Esophagus squamous epithelium (tissue), 5 donors: ENCODE measurements around the gene TNFSF8. TPM values are rescaled to one million over a fixed set of nuclear protein-coding genes. Genes with fewer than 3 reads are reported as not detected.

ENCODE experiments used
- DNase-seq: peaks from one replicate; lab custom pipeline; 2025; lab: John Stamatoyannopoulos, UW
- H3K27ac ChIP-seq, 4 donors: fragments of 200-600 bp; sonication (generic); one replicate each; pipeline ENCODE4 v1.5.1; 2016 to 2019; ENCODE audit warnings: mild to moderate bottlenecking in 1 of 4
- H3K27me3 ChIP-seq, 4 donors: fragments of 200-600 bp; sonication (generic); 1 replicate in 3 of 4; 2 replicates in 1 of 4; pipeline versions ENCODE4 v1.5.1 to v1.6.0; 2017 to 2021; ENCODE audit warnings: antibody characterized with exemption in 1 of 4
- H3K36me3 ChIP-seq, 3 donors: fragments of 200-600 bp; sonication (generic); one replicate each; pipeline ENCODE4 v1.5.1; 2016 to 2019
- H3K4me1 ChIP-seq, 3 donors: fragments of 200-600 bp; sonication (generic); one replicate each; pipeline ENCODE4 v1.5.1; 2017 to 2019
- H3K4me3 ChIP-seq, 4 donors: fragments of 200-600 bp; sonication (generic); 1 replicate in 3 of 4; 2 replicates in 1 of 4; pipeline ENCODE4 v1.5.1; 2016 to 2019; ENCODE audit warnings: mild to moderate bottlenecking in 2 of 4, moderate library complexity in 1 of 4
- H3K9me3 ChIP-seq, 3 donors: fragments of 200-600 bp; sonication (generic); one replicate each; pipeline ENCODE4 v1.5.1; 2016 to 2019
- POLR2A ChIP-seq, 4 donors: fragments of 450-650 bp; IDR thresholded peaks; one replicate each; pipeline ENCODE4 v1.6.1; 2017; ENCODE audit warnings: antibody characterized with exemption in 4 of 4, mild to moderate bottlenecking in 4 of 4, moderate library complexity in 3 of 4
- WGBS, 2 donors: methylation state at CpG; one replicate each; pipeline ENCODE4 v1.1.5; 2018; 5-methylcytosine and 5-hydroxymethylcytosine counted together
- intact Hi-C: fragments of 100-400 bp; cut with DNase I; formaldehyde crosslinking; loops from one replicate; pipeline ENCODE4 v1.15.0; 2022
- total RNA-seq, 4 donors: library from RNA; depleted of rRNA; stranded (reverse); fragments of >200 nt; gene quantifications; one replicate each; pipeline ENCODE4 v1.1.0, GENCODE V29; 2016
- TF ChIP-seq, protein P1 (sequence below), 6 experiments: fragments of 450-650 bp in 4 of 6; fragments of 200-600 bp in 2 of 6; sonication (generic) in 2 of 6; IDR thresholded peaks; one replicate each; pipeline ENCODE4 v1.5.1; 2016 to 2019; ENCODE audit warnings: antibody characterized with exemption in 6 of 6, mild to moderate bottlenecking in 4 of 6, moderate library complexity in 4 of 6
- donor health status: DM: yes; HTN: yes; CAD: no.

Gene TNFSF8
- total RNA-seq, 4 donors from 2014 or later: 0.21 to 6.5 (median 0.41) TPM

DNA sequence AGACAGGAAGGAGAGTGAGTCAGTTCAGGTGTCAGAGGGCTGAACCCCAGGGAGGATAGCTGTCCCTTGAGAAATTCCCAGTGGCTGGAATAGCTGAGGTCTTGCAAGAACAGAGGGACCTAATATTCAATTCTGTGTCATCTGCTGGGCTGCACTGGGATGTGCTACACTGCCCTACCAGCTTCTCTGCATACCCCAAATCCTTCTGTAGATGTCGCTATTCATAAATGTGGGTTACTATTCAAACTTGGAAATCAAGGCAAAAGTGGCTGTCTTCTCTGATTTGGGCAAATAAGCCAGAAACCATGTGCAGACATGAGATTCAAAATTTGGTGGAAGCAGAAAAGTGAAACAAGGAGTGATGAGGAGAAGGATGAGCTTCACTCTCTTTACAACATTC is 16.3 kb downstream of the TNFSF8 start:
- intact Hi-C loops: loop anchor here (10.0 kb wide), 1 partner anchor 229 kb away; the partner anchor contains the start of gene TEX48
- H3K27ac ChIP-seq: no peak overlapping the region
- TF ChIP-seq POLR2A (IDR thresholded peaks at IDR 0.05): no peak
- TF ChIP-seq, protein P1, sequence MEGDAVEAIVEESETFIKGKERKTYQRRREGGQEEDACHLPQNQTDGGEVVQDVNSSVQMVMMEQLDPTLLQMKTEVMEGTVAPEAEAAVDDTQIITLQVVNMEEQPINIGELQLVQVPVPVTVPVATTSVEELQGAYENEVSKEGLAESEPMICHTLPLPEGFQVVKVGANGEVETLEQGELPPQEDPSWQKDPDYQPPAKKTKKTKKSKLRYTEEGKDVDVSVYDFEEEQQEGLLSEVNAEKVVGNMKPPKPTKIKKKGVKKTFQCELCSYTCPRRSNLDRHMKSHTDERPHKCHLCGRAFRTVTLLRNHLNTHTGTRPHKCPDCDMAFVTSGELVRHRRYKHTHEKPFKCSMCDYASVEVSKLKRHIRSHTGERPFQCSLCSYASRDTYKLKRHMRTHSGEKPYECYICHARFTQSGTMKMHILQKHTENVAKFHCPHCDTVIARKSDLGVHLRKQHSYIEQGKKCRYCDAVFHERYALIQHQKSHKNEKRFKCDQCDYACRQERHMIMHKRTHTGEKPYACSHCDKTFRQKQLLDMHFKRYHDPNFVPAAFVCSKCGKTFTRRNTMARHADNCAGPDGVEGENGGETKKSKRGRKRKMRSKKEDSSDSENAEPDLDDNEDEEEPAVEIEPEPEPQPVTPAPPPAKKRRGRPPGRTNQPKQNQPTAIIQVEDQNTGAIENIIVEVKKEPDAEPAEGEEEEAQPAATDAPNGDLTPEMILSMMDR (IDR thresholded peaks at IDR 0.05): no peak

DNA sequence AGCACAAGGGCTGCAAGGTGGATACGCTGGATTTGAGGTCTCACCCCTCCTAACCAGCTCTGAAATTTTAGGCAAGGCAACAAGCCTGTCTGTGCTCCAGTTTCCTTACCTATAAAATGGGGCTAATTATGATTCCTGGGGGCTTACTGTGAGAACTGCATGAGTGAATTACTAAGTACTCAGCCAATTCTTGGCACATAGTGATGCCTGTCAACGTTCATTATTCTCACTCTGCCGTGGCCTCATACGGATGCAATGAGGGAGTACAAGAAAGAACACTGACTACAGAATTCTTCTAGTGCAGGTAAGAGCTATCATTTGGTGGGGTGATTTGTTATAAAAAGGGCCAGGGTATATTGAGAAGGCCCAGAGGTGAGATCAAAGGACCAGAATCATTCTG is 16.7 kb downstream of the TNFSF8 start:
- intact Hi-C loops: loop anchor here (10.0 kb wide), 1 partner anchor 229 kb away; the partner anchor contains the start of gene TEX48
- no peak overlapping the region for H3K4me3 ChIP-seq
- no peaks in the 10 kb centered on the region for H3K36me3 ChIP-seq
- H3K9me3 ChIP-seq: no peaks in the 10 kb centered on the region
- peaks cover 0 to 17% (median 7%) of the 10 kb centered on the region in 3 donors for H3K4me1 ChIP-seq
- H3K27ac ChIP-seq: no peak overlapping the region
- H3K27me3 ChIP-seq: peaks cover 0 to 8% (median 0%) of the 10 kb centered on the region in 4 donors
- 77 to 89% methylated on average over 4 of the region's 4 CpGs for WGBS, 2 donors
- no peak for TF ChIP-seq POLR2A (IDR thresholded peaks at IDR 0.05)
- TF ChIP-seq, protein P1 (IDR thresholded peaks at IDR 0.05): no peak
- DNase-seq: no peak

More for the DNA sequence above, 16.3 kb downstream of the TNFSF8 start:
- 64 to 77% methylated on average over 1 of the region's 1 CpG for WGBS, 2 donors
- peaks cover 0 to 9% (median 0%) of the 10 kb centered on the region in 4 donors for H3K27me3 ChIP-seq
- no peaks in the 10 kb centered on the region for H3K36me3 ChIP-seq
- DNase-seq: no peak
- H3K9me3 ChIP-seq: no peaks in the 10 kb centered on the region
- H3K4me3 ChIP-seq: no peak overlapping the region
- peaks cover 0 to 12% (median 7%) of the 10 kb centered on the region in 3 donors for H3K4me1 ChIP-seq

DNA sequence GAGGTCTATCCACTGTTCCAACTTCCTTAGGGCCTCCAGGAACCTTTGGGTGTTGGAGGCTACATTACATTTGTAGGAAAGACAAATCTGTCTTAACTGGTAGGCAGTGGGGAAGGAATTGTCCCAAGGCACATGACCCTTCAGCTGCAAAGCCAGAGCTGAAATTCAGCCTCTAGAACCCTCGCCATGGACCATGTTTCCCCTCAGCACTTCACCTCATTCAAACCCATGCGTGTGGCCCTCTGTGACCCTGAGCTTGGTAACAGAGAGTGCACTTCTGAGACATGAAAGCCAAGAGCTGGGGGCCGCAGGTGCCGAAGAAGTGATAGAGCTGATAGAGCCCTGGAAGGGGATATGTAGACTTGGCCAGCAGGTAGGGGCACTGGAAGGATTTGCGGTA is 17.2 kb downstream of the TNFSF8 start:
- TF ChIP-seq POLR2A (IDR thresholded peaks at IDR 0.05): no peak
- TF ChIP-seq, protein P1 (IDR thresholded peaks at IDR 0.05): no peak
- Histone ChIP-seq H3K9me3 (no peaks in the 10 kb centered on the region), H3K27me3 (peaks cover 0 to 4% (median 0%) of the 10 kb centered on the region in 4 donors), H3K27ac (no peak overlapping the region), H3K4me1 (peaks cover 0 to 21% (median 8%) of the 10 kb centered on the region in 3 donors), H3K36me3 (no peaks in the 10 kb centered on the region), H3K4me3 (no peak overlapping the region)
- DNase-seq: no peak
- 89 to 100% methylated on average over 3 of the region's 5 CpGs for WGBS, 2 donors
- intact Hi-C loops: loop anchor here (10.0 kb wide), 1 partner anchor 228 kb away; the partner anchor contains the start of gene TEX48

DNA sequence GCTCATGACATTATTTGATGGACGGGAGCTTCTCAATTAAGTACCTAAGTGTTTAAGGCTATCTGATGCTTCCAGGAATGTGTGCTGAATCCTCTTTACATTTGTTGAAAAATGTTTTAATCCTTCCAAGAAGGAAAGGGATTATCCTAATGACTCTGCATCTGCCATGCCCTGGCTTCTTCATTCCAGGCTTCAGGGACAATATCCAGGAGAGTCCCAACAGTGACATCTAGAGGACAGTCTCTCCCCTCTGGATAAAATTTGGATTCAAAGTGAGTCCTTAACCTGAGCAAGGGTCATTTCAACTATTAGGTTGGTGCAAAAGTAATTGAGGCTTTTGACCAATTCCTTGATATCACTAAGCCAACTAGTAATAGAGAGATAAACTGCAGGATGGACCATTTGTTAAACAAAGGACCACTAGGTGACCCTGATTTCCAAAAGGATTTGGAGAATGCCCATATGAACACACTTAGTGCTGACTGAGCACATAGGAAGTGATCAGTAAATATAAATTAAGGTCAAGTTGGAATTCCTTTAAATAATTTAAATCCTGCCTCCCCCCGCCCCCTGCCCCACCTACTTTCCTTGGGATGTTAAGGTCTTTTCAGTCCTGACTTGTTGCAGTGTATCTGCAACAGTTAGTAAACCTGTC is 19.1 kb downstream of the TNFSF8 start:
- WGBS, 2 donors: 43 to 48% methylated on average over 2 of the region's 2 CpGs
- H3K27me3 ChIP-seq: no peaks in the 10 kb centered on the region
- DNase-seq: no peak

More for the DNA sequence above, 19.1 kb downstream of the TNFSF8 start:
- H3K36me3 ChIP-seq: no peaks in the 10 kb centered on the region
- H3K9me3 ChIP-seq: no peaks in the 10 kb centered on the region
- H3K4me1 ChIP-seq: peaks cover 0 to 37% (median 14%) of the 10 kb centered on the region in 3 donors
- intact Hi-C loops: loop anchor here (10.0 kb wide), 1 partner anchor 226 kb away; the partner anchor contains the start of gene TEX48
- no peak overlapping the region for H3K4me3 ChIP-seq
- no peak for TF ChIP-seq POLR2A (IDR thresholded peaks at IDR 0.05)
- TF ChIP-seq, protein P1 (IDR thresholded peaks at IDR 0.05): peak; percentile 28 to 80 (median 69)
- no peak overlapping the region for H3K27ac ChIP-seq
